ENCODE results near the gene SLC22A9.

DNA sequence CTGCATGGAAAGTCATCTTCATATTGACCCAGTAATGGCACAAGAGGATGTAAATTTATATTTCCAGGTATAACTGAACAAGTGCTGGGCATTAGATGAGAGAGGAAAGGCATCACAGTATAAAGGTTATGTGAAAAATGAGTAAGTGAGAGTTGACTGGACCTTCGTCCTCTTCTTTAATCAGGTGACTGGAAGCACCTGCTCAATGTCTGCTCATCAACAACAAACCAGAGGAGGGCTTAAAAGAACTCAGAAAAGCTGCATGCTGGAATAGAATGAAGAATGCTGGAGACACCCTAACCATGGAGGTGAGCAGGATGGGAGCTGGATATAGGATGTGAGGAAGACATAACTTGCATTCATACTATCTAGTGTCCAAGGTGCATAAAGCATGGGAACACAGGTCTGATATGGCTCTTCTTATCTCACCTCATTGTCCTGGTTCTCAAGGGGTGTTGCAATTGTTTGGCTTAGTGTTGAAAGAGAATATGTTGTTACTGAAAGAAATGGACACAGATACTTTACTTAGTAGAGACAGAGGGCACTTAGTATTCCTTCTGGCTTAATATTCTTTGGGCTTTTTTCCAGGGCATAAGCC is 7.3 kb upstream of the SLC22A9 start:
- TF ChIP-seq, protein P1, sequence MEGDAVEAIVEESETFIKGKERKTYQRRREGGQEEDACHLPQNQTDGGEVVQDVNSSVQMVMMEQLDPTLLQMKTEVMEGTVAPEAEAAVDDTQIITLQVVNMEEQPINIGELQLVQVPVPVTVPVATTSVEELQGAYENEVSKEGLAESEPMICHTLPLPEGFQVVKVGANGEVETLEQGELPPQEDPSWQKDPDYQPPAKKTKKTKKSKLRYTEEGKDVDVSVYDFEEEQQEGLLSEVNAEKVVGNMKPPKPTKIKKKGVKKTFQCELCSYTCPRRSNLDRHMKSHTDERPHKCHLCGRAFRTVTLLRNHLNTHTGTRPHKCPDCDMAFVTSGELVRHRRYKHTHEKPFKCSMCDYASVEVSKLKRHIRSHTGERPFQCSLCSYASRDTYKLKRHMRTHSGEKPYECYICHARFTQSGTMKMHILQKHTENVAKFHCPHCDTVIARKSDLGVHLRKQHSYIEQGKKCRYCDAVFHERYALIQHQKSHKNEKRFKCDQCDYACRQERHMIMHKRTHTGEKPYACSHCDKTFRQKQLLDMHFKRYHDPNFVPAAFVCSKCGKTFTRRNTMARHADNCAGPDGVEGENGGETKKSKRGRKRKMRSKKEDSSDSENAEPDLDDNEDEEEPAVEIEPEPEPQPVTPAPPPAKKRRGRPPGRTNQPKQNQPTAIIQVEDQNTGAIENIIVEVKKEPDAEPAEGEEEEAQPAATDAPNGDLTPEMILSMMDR (conservative IDR thresholded peaks at IDR 0.05) = no peak
- no peak for TF ChIP-seq ZFX (IDR thresholded peaks at IDR 0.05)

All from C4-2B (cell line).